ENCODE results near the gene ASTN2.

The ASTN2 gene, protein sequence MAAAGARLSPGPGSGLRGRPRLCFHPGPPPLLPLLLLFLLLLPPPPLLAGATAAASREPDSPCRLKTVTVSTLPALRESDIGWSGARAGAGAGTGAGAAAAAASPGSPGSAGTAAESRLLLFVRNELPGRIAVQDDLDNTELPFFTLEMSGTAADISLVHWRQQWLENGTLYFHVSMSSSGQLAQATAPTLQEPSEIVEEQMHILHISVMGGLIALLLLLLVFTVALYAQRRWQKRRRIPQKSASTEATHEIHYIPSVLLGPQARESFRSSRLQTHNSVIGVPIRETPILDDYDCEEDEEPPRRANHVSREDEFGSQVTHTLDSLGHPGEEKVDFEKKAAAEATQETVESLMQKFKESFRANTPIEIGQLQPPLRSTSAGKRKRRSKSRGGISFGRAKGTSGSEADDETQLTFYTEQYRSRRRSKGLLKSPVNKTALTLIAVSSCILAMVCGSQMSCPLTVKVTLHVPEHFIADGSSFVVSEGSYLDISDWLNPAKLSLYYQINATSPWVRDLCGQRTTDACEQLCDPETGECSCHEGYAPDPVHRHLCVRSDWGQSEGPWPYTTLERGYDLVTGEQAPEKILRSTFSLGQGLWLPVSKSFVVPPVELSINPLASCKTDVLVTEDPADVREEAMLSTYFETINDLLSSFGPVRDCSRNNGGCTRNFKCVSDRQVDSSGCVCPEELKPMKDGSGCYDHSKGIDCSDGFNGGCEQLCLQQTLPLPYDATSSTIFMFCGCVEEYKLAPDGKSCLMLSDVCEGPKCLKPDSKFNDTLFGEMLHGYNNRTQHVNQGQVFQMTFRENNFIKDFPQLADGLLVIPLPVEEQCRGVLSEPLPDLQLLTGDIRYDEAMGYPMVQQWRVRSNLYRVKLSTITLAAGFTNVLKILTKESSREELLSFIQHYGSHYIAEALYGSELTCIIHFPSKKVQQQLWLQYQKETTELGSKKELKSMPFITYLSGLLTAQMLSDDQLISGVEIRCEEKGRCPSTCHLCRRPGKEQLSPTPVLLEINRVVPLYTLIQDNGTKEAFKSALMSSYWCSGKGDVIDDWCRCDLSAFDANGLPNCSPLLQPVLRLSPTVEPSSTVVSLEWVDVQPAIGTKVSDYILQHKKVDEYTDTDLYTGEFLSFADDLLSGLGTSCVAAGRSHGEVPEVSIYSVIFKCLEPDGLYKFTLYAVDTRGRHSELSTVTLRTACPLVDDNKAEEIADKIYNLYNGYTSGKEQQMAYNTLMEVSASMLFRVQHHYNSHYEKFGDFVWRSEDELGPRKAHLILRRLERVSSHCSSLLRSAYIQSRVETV (N-terminal part only)

DNA sequence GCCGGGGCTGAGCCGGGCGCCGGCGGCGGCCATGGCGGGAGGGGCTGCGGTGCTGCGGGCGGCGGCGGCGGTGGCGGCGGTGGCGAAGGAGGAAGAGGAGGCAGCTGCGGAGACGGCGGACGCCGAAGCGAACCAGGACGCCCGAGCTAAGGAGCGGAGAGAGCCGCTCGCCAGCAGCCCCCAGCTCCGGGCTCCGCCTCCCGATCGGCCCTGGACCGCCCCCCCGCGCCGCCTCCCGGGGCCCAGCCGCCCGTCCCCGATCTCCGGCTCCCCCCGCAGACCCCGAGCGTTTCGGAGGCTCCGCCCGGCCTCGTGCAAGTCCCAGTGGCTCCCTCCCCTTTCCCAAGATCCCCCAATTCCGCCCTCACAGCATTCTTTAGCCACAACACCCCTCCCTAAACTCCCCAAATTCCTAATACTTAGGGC is at the start of gene ASTN2:
Gene ASTN2, minus strand, starts transcription at position 152 of the 426 bp plus-strand sequence. Its CDS starts 119 bp downstream, at position 33.
- peak; percentile 68 for DNase-seq

DNA sequence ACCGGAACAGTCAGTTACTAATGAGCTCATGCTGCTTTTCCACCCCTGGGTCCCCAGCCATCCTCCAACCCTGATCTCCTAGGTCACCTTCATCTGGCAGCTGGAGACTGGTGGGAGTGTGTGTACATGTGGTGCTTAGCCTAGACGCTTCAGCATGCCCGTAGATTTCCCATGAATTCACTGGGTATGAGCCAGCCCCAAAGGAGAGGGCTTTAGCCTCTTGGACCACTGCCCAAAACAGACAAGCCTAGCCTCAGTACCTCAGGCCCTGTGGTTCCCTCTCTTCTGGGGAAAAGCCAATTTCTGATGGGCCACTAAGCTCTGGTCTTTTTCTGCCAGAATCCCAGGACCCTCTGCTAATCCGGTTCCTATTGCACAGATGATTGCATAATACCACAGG is 48.0 kb upstream of the ASTN2 start:
- DNase-seq: peak; percentile 54

DNA sequence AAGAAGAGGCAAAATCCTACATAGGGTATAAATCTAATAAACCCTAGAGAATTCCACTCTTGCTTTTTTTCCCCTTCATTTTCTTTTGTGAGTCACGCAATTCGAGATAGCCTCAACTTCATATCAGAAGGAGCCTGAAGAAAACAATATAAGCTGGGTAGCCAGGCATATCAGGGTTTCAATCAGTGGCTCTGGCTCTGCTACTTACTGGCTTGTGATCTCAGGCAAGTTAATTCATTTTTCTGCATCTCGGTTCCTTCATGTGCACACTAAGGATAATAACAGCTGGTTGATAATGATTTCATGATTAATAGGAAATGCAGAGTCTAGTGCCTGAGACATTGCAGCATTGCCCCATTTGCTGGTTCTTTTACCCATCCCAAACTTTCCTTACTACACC is 46.5 kb upstream of the ASTN2 start:
- DNase-seq: no peak

DNA sequence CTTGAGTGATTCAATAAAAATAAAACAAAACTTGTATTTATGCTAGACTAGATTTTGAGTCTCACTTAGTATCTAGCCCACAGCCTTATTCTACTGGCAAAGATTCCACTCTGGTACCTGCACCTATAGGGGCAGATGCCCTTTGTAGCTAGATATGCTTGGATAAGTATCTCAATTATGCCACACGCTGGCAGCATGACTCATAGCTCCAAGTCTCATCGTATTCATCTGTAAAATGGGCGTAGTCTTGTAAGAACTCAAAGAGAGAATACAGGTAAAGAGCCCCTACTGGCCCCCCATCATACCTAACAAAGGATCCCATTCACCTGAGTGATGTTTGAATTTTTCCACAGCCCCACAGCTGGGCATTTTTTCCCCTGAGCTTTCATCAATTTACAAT is 45.9 kb upstream of the ASTN2 start:
- no peak for DNase-seq

DNA sequence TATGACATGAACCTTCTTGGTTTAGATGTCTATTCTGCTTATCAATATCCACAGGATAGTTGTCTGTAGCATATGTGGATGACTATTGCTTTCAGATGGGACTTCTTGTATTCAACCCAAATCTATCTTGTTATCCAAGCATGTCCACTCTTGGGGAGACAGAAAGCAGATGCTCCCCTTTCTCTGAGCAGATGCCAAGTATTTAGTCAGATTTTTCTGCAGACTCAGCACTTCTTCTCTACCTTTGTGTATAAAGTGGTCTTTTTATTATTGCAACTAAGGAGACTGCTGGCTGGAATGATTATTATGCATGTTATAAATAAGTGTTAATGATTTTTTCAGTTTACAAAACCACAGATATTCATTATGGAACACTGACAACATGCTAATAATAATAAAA is 45.1 kb upstream of the ASTN2 start:
- DNase-seq: no peak

DNA sequence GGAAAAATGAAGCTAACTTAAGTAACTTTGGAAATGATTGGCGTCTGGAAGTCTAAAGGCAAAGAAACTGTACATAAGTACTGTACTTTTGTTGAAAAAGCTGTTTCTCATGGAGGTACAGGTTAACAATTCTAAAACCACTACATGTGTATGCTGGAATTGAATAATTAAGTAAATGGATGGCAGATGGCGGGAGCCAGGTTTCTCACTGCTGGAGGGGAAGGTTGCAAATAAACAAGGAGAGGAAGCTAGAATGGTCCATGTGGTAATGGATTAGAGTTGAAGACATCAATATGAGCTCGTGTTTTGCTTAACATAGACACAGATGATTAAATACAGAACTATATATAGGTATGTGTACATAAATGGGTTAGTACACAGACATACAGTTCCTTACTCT is 43.2 kb upstream of the ASTN2 start:
- DNase-seq: no peak

DNA sequence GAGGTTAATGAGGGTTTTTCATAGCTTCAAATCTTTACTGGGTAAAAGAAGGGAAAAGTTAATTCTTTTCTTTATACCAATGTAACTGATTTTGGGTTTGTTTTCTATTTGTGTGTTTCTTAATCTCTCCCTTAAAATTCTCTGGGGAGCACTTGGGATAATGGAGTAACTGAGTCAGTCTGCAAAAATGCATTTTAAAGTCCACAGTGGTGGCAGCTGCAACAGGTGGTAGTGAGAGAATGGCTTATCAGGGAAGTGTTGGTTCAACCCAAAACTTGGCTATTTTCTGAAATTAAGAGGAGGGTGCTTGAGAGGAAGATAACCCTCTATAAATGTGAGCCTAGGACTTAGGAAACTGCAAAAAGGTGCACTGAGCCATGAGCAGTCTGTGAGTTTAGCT is 39.9 kb upstream of the ASTN2 start:
- DNase-seq: no peak

DNA sequence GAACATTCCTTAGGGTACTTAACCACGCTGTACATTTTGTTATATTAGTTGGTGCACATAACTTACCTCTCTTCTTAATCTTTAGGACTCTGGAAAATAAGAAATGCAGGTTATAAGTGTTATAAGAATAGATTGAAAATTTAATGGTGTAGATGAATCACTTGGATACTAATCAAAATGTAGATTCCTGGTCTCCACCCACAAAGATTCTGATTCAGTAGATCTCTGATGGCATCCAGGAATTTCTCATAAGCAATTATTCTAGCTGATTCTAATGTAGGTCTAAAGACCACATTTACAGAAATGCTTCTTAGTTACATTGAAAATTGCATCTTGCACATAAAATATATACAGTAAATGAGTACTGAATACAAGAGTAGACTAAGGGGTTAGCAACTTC is 38.9 kb upstream of the ASTN2 start:
- no peak for DNase-seq

DNA sequence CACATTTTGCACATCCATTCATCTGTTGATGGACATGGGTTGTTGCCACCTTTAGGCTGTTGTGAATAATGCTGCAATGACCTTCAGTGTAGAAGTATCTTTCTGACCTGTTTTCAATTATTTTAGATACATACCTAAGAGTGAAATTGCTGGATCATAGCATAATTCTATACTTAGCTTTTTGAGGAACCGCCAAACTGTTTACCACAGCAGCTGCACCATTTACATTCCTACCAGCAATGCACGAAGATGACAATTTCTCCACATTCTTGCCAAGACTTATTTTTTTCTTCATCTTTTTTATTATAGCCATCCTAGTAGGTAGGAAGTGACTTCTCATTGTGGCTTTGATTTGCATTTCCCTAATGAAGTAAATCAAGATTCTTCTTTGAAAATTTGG is 36.5 kb upstream of the ASTN2 start:
- no peak for DNase-seq

DNA sequence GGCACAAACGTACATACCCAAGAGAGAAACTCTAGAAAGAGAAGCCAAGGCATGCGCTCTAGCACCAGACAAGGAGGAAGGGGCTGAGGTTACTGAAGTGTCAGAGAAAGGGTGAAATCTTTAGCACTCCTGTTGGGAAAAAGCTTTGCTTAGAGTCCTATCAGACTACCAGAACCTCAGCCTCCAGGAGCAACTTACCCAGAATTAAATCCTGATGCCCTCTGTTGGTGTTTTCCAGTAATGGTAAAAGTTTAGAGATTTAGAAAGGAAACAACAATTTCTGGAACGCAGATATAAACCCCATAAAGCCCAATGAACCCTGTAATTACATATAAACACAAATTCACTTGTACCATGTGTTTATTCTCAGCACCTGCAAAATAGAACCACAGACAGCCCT is 33.2 kb upstream of the ASTN2 start:
- DNase-seq: no peak

DNA sequence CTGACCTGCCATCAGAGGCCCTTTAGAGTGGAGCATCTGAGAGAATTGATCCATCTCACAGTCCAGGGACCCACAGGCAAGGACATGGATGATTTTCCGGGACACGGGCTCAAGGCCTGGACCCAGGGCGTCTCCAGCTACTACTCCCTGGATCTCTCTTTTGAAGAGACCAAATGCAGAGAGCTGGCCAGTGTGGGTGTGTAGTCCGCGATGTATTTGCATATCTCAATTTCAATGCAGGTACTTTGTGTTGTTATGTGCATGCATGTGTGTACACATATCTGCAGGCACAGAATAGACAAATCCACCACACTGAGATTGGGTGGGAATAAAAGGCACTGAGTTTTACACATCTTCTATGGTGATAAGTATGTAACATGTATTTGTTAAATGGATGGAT is 30.8 kb upstream of the ASTN2 start:
- no peak for DNase-seq

DNA sequence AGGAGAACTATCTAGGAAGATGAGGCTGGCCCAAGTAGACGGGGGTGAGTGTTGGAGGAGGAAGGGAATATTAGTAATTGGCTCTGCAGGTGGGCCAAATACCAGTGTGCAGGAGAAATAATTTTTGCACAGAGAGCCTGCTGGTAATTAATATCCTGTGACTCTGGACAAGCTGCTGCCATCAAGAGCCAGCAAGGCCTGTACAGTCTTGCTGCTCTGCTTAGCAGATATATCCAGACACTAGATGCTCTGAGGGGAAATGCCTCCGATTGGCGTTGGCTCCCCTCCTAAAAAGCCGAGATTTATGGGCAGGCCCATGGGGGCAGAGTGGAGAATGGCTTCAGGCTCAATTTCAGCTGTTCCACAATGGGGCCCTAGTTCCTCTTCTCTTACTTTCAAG is 29.6 kb upstream of the ASTN2 start:
- no peak for DNase-seq

DNA sequence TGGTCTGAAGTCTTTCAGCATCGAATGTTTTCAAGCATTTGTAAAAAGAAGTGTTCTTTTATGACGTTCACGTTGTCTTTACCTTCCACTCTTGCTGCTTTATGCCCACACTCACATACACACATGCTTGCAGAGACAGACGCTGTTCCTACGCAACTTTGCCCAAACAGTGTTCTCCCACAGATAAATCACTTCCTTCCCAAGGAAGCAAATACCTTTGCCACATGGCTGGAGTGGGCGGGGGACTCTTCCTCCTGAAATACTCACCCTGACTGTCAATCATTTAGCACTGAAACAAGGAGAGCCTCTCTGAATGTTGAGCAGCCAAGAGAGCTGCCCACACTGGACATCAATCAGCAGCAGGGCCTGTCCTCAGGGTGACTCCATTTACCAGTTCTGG is 22.4 kb upstream of the ASTN2 start:
- no peak for DNase-seq

DNA sequence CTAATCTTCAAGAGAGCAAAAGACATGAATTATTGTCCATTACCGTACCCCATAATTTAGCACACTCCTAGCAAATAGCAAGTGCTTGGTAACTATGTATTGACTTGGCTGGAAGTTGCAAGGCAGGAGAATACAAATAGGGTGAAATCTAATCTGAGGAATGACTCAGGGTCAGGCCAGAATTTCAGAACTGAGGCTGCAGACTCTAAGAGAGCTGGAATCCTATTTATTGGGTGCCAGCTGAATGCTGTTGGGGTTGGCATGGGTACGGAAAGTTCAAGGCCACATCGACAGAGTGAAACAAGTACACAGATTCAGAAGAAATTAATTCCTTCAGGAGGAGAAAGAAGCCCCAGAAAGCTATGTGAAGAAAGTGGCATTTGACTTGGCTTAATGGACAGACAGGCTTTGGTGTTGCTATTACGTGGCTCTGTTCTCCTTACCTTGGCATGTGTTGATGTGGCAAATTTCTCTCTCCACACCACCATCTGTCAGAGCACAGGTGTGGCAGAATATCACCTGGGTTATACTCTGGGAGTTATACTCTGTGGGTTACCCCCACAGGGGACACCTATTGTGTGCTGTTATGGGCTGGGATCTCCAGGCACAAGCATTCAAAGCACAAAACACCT is 20.9 kb upstream of the ASTN2 start:
- no peak for DNase-seq

DNA sequence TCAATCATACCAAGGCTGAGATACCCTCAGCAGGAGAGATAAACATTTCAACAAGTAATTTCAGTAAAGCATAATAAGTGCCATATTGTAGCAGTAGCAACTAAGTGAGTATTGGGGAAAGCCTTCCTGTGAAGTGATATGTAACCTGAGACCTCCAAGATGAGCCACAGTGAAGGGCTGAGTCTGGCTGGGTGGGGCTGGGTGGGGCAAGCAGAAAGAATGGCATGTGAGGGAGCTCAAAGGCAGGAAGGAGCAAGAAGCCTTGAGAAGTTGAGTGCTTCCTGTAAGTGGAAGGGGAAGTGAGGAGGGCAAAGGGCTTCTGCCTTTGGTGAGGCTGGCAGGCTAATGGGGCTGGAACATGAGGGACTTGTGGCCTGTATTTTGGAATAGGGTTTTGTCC is 19.7 kb upstream of the ASTN2 start:
- DNase-seq: no peak

DNA sequence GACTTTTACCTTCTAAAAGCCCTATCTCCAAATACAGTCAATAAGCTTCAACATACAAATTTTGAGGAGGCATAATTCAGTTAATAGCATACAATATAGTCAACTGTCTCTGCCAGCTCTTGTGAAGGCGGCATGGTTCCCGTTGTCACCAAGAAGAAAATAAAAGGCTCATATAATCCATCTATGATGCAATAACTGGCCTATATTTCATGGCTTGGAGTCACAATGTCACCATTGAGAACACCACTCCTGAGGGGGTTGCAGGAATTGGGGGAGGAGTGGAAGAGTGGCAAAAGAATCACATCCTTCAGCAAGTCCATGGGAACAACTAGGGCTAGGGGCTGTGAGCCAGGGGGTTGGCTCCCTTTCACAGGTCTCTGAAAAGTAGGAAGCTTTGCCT is 16.0 kb upstream of the ASTN2 start:
- DNase-seq: no peak

DNA sequence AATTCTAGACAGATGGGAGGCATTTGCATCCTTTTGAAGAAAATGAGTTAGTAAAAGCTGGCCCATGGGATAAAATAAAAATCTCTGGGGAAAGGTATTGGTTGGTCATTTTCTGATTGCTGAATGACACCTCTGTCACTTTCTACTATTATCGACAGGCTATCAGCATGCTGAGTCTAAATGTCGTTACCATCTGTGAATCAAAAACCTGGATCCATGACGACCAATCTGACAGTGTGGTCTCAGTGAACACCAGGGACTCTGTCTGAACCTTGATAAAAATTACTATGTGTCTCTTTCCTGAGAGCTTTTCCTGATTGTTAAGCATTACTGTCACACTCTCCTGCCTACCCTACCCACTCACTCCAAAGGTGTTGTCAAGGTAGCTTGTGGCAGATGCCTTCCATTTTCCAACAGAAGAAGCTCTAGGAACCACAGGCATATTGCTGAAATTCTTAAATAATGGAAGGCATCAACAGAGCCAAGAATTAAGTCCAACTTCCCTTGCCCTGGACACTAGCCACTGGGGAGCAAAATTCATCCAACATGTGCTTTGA is 12.6 kb upstream of the ASTN2 start:
- no peak for DNase-seq

DNA sequence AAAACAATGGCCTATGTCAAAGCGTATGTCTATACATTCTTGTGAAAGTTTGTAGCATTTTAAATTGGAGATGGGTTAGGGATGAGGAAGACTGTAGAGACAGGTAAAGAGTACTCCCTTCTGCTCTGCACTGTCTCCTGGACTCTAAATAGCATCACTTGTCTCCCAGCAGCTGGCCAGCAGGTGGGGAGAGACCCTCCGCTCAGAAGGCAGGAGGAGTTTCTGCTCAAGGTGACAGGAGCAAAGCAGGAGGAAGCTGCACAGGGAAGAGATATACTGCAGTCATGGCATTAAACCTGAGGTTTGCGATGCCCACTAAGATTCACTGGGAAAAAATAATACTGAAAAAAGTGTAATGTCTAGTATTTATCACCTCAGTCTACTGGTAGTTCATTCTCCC is 10.7 kb upstream of the ASTN2 start:
- DNase-seq: no peak

DNA sequence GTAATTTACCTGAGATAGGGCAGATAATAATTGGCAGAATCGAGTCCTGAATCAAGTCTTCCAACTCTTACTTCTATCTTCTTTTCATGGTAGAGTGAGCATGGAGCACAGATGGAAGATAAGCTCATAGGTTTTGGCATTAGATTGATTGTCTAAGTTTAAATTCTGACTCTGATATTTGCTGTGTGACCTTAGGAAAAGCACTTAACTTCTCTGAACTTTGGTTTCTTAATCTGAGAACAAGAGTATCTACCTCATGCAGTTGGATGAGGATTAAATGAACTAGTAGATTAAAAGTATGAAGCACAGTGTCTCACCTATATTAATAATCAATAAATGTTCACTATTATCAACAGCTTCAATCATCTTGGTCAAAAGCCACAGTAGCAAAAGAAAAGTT is 9.4 kb upstream of the ASTN2 start:
- DNase-seq: no peak

DNA sequence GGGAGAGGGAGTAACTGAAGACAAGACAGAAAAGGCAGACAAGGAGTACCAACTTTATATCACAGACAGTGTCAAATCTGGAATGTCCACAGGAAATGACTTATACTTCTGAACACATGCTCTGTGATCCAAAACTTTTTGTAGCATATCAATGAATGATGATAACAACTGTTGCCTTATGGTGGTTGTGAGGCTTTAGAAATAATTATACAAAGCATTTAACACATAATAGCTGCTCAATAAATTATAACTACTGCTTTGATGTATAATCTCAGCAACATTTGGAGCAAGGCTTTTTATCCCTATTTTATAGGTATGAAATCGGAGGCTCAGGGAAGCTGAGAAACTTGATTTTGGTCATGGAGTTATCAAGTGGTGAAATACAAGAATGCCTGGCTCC is 3.3 kb upstream of the ASTN2 start:
- no peak for DNase-seq

DNA sequence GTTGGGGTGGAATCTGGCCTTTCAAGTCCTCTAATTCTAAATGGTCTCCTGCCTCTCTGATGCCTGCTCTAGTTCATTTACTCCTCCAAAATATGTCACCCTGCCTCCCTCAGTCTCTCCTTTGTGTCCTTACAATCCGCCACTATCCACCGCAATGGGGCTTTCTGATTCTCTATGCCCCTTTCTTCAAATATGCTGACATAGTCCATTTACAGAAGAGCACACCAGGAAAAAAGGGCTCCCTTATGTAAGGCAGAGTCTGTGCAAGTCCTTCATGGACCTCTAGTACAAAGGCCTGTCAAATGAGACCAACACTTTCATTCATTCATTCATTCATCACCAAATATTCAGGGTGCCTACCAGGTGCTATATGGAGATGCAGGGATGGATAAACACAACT is 2.0 kb upstream of the ASTN2 start:
- DNase-seq: no peak

DNA sequence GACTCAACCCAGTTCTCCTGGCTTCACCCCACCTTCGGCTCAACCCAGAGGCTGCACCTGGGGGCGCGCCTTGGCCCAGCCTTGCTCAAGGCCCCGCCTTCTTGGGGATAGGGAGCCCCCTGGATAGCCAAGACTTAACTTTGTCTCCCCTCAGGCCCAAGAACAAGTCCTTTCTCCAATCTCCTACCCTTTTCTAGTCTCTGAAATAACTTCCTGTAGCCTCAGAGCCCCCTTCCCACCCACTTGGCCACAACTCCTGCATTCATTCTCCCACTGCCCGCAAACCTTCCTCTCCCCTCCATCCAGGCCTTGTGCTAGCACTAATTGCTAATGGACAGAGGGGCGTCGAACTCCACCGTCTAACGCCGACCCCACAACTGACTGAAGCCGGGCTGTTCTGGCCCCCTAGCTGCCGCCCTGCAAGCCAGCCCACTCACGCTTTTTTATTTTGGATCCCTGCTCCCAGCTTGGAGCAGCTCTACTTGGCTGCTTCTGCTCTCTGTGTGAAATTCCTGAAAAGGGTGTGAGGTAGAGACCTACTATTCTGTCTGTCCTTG is 579 bp upstream of the ASTN2 start:
- peak; percentile 51 for DNase-seq
